ENCODE data around the gene CHST10.

The CHST10 gene

DNA sequence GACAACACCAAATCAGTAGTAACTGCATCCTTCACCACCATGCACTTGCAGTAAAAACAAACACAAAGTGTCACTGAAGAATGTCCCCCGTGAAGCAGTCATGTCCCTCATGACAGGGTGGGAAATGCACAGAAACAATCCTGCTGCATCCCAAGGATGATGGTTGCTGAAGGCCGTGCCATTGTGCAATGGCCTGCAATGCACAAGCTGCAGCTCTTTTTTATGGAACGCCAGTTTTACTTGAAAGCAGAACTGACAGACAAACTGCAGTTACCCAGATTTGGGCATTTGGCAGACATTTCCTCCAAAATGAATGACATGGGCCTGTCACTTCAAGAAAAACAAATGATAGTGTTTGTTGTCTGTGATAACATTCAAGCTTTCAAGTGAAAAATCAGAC lies 2.4 kb upstream of the CHST10 start (continued):
- TF ChIP-seq, protein P1, sequence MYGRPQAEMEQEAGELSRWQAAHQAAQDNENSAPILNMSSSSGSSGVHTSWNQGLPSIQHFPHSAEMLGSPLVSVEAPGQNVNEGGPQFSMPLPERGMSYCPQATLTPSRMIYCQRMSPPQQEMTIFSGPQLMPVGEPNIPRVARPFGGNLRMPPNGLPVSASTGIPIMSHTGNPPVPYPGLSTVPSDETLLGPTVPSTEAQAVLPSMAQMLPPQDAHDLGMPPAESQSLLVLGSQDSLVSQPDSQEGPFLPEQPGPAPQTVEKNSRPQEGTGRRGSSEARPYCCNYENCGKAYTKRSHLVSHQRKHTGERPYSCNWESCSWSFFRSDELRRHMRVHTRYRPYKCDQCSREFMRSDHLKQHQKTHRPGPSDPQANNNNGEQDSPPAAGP (tag by site-specific recombination; IDR thresholded peaks at IDR 0.05): no peak
- TF ChIP-seq ZNF585B (tag by site-specific recombination; IDR thresholded peaks at IDR 0.05) (no peak), ZBTB48 (tag by site-specific recombination; IDR thresholded peaks at IDR 0.05) (no peak), ZNF561 (tag by site-specific recombination; IDR thresholded peaks at IDR 0.05; ENCODE audit: borderline replicate concordance) (no peak), ZNF514 (tag by site-specific recombination; IDR thresholded peaks at IDR 0.05) (no peak), ZNF274 (IDR thresholded peaks at IDR 0.05; ENCODE audit: low read length) (no peak), ZNF274 (tag by site-specific recombination; IDR thresholded peaks at IDR 0.05; ENCODE audit: borderline replicate concordance) (no peak), INSM2 (tag by site-specific recombination; IDR thresholded peaks at IDR 0.05) (no peak), SETDB1 (IDR thresholded peaks at IDR 0.05; ENCODE audit: insufficient read length, low read length) (no peak), ZNF530 (tag by site-specific recombination; IDR thresholded peaks at IDR 0.05; ENCODE audit: low read depth) (no peak), WT1 (tag by site-specific recombination; IDR thresholded peaks at IDR 0.05) (no peak)
- TF ChIP-seq, protein P2, sequence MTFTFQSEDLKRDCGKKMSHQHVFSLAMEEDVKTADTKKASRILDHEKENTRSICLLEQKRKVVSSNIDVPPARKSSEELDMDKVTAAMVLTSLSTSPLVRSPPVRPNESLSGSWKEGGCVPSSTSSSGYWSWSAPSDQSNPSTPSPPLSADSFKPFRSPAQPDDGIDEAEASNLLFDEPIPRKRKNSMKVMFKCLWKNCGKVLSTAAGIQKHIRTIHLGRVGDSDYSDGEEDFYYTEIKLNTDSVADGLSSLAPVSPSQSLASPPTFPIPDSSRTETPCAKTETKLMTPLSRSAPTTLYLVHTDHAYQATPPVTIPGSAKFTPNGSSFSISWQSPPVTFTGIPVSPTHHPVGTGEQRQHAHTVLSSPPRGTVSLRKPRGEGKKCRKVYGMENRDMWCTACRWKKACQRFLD (tag by site-specific recombination; IDR thresholded peaks at IDR 0.05): no peak
- TF ChIP-seq, protein P3, sequence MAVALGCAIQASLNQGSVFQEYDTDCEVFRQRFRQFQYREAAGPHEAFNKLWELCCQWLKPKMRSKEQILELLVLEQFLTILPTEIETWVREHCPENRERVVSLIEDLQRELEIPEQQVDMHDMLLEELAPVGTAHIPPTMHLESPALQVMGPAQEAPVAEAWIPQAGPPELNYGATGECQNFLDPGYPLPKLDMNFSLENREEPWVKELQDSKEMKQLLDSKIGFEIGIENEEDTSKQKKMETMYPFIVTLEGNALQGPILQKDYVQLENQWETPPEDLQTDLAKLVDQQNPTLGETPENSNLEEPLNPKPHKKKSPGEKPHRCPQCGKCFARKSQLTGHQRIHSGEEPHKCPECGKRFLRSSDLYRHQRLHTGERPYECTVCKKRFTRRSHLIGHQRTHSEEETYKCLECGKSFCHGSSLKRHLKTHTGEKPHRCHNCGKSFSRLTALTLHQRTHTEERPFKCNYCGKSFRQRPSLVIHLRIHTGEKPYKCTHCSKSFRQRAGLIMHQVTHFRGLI (tag by site-specific recombination; IDR thresholded peaks at IDR 0.05): no peak
- TF ChIP-seq, protein P4, sequence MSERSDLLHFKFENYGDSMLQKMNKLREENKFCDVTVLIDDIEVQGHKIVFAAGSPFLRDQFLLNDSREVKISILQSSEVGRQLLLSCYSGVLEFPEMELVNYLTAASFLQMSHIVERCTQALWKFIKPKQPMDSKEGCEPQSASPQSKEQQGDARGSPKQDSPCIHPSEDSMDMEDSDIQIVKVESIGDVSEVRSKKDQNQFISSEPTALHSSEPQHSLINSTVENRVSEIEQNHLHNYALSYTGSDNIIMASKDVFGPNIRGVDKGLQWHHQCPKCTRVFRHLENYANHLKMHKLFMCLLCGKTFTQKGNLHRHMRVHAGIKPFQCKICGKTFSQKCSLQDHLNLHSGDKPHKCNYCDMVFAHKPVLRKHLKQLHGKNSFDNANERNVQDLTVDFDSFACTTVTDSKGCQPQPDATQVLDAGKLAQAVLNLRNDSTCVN (tag by site-specific recombination; optimal IDR thresholded peaks at IDR 0.05): no peak

DNA sequence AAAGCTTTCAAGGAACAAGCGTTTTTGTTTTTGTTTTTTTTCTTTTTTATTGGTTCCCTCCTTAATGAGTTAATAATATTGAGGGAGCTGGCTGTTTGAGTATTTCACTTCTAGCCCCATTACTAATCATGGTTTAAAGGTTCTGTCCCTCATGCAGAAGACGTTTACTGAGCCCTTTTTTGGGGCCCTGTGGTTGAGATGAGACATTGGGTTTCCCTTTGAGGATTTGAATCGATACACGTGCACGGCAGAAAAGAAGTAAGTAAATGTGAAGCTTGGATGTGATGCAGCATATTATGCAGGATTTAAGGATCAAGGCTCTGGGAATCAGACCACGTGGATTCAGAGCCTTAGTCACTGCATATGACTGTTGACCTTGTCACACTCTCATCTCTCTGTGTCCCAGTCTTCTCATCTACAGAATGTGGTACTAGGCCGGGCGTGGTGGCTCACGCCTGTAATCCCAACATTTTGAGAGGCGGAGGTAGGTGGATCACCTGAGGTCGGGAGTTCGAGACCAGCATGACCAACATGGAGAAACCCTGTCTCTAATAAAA lies 1.0 kb upstream of the CHST10 start:
- H3K27ac ChIP-seq (ENCODE audit: extremely low read depth, low read depth, low read length): no peak overlapping the region
- no peaks in the 10 kb centered on the region for H3K9me3 ChIP-seq (ENCODE audit: control insufficient read depth, insufficient read depth, low read depth, low read length)
- TF ChIP-seq ZNF776 (tag by site-specific recombination; IDR thresholded peaks at IDR 0.05; ENCODE audit: borderline replicate concordance) (no peak), ZNF175 (tag by site-specific recombination; IDR thresholded peaks at IDR 0.05) (no peak), ZNF274 (IDR thresholded peaks at IDR 0.05; ENCODE audit: low read length) (no peak), ZNF274 (tag by site-specific recombination; IDR thresholded peaks at IDR 0.05; ENCODE audit: borderline replicate concordance) (no peak), ZNF19 (tag by site-specific recombination; IDR thresholded peaks at IDR 0.05; ENCODE audit: low read depth) (no peak), ZNF558 (tag by site-specific recombination; IDR thresholded peaks at IDR 0.05) (no peak)
- peaks cover 0 to 11% of the 10 kb centered on the region in 2 experiments; a peak in 1 of 3 replicates for H3K36me3 ChIP-seq (ENCODE audit: control insufficient read depth in 2 of 2, insufficient read depth in 1 of 2, low read length in 2 of 2)
- ChIA-PET CTCF (interaction anchor here (0.8 to 1.4 kb wide), 2 partner anchors 10 to 38 kb away, joined by 3 to 4 read pairs; no protein-coding TSS in a partner anchor), POLR2A (no interaction called here)
- no peak overlapping the region for H3K4me3 ChIP-seq (ENCODE audit: low read depth, low read length)
- H3K4me1 ChIP-seq (ENCODE audit: control insufficient read depth, insufficient read depth, low read length): no peaks in the 10 kb centered on the region
